ENCODE data around the gene SHOC1. TPM values are rescaled to one million over a fixed set of nuclear protein-coding genes. Genes with fewer than 3 reads are reported as not detected.
"Not testable (repeated sequence)": the region's sequence is repeated elsewhere in the genome, so short reads cannot be mapped to it uniquely, and the experiment has no call there.

The SHOC1 gene
- total RNA-seq, 2 donors from 2014 or later = not detected

DNA sequence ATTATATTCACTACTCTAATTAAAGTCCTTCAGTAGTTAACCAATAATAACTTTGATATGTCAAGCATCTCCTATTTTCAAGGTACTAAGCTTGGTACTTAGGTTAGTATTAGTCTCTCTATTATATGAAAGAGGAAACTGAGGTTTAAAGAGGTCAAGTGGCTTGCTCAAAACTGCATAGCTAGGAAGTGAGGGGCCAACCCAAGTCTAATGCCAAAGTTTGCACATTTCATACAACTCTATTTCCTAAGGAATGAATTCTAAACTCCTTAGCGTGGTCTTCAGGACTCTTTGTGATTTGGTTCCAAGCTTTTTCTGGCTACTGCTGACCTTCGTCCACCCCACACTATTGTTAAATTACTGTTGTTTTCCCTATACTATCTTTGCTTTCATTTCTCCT lies 9.9 kb upstream of the SHOC1 start:
- TF ChIP-seq, protein P1, sequence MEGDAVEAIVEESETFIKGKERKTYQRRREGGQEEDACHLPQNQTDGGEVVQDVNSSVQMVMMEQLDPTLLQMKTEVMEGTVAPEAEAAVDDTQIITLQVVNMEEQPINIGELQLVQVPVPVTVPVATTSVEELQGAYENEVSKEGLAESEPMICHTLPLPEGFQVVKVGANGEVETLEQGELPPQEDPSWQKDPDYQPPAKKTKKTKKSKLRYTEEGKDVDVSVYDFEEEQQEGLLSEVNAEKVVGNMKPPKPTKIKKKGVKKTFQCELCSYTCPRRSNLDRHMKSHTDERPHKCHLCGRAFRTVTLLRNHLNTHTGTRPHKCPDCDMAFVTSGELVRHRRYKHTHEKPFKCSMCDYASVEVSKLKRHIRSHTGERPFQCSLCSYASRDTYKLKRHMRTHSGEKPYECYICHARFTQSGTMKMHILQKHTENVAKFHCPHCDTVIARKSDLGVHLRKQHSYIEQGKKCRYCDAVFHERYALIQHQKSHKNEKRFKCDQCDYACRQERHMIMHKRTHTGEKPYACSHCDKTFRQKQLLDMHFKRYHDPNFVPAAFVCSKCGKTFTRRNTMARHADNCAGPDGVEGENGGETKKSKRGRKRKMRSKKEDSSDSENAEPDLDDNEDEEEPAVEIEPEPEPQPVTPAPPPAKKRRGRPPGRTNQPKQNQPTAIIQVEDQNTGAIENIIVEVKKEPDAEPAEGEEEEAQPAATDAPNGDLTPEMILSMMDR (IDR thresholded peaks at IDR 0.05) = no peak
- H3K9me3 ChIP-seq = no peaks in the 10 kb centered on the region
- no peaks in the 10 kb centered on the region for H3K36me3 ChIP-seq
- no peak overlapping the region for H3K4me3 ChIP-seq
- no peak overlapping the region for H3K27ac ChIP-seq
- no peak for DNase-seq (ENCODE audit: low spot score)
- no peaks in the 10 kb centered on the region for H3K4me1 ChIP-seq
- no peaks in the 10 kb centered on the region for H3K27me3 ChIP-seq

DNA sequence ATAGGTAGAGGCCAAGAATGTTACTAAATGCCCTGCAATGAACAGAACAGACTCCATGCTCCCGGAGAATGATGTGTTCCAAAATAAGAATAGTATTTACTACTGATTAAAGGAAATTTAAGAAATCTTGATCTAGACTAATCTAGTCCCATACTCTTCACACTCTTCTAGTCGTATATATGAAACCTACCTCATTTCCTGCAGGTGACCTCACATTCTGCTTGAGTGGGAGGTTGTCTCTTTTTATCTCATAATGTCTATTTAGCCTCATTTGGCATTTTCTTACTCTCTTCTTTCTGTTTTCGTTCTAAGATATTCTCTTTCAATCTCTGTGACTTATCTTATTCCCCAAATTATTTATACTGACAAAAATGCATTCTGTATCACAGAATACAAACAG lies 9.2 kb upstream of the SHOC1 start:
- Histone ChIP-seq H3K4me3 (no peak overlapping the region), H3K27me3 (no peaks in the 10 kb centered on the region), H3K4me1 (no peaks in the 10 kb centered on the region), H3K9me3 (no peaks in the 10 kb centered on the region), H3K27ac (no peak overlapping the region), H3K36me3 (no peaks in the 10 kb centered on the region)
- TF ChIP-seq, protein P1 (IDR thresholded peaks at IDR 0.05) = no peak
- no peak for DNase-seq (ENCODE audit: low spot score)

DNA sequence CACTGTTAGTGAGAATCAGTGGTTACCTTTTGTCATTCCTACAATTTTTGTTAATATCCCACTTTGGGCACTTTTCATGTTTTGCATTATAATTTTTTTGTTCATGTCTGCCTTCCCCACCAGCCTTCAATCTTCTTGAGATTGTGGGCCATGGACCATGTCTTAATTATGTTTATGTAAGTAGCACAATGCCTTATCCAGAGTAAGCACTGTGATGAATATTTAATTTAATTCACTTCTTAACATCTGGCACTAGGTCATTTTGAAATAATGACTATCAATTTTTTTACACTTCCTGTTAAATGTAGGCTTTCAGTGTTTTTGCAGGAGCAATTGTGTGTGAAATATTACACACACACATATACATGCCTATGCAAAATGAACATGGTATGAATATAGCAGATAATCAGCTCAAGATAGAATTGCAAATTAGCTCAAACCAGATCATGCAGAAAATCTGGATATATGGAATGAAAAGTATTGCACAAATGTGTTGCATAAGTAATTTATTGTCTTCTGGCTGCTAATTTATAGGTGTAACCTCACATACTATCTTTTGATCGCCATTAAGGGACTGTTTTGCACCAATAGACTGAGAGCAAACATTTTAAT lies 5.3 kb upstream of the SHOC1 start:
- H3K9me3 ChIP-seq = no peaks in the 10 kb centered on the region
- TF ChIP-seq, protein P1 (IDR thresholded peaks at IDR 0.05) = no peak
- H3K4me3 ChIP-seq = no peak overlapping the region
- no peaks in the 10 kb centered on the region for H3K27me3 ChIP-seq
- H3K36me3 ChIP-seq = no peaks in the 10 kb centered on the region
- H3K27ac ChIP-seq = no peak overlapping the region
- no peaks in the 10 kb centered on the region for H3K4me1 ChIP-seq
- DNase-seq (ENCODE audit: low spot score) = no peak

DNA sequence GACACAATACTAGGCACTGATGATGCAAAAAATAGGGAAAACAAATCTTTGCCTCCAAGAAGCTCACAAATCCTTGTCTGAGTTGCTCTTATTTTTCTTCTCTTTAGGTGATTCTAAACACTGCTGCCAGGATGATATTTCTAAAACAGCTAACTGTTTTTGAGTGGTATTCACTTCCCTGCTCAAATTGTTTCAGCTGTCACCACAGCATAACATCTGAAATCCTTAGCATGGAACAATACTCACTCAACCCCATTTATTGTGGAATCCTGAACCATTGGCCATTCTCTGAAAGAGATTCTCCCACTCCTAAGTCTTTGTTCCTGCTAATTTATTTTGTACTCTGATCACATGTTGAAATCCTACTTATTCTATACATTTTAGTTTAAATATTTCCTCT lies 4.8 kb upstream of the SHOC1 start:
- TF ChIP-seq, protein P1 (IDR thresholded peaks at IDR 0.05) = no peak
- no peaks in the 10 kb centered on the region for H3K36me3 ChIP-seq
- no peaks in the 10 kb centered on the region for H3K27me3 ChIP-seq
- no peaks in the 10 kb centered on the region for H3K4me1 ChIP-seq
- H3K27ac ChIP-seq = no peak overlapping the region
- no peak overlapping the region for H3K4me3 ChIP-seq
- no peaks in the 10 kb centered on the region for H3K9me3 ChIP-seq
- no peak for DNase-seq (ENCODE audit: low spot score)

DNA sequence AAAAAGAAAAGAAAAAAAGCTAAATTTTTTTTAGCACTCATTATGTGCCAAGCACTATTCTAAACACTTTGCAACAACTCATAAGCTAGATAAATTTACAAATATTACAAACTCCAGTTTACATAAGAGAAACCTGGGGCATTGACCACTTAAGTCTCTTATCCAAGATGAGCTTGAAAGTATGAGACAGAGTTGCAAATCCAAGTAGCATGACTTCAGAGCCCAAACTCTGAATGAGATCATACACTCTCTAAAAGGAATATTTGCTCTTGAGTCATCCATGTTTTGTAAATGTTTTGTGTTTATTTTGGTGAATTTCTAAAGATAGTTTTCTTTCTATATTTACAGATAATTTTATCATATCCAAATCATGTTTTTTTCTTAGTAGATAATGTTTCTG lies 4.0 kb upstream of the SHOC1 start:
- Histone ChIP-seq H3K27ac (no peak overlapping the region), H3K36me3 (no peaks in the 10 kb centered on the region), H3K4me3 (no peak overlapping the region), H3K9me3 (no peaks in the 10 kb centered on the region), H3K27me3 (no peaks in the 10 kb centered on the region), H3K4me1 (no peaks in the 10 kb centered on the region)
- DNase-seq (ENCODE audit: low spot score) = no peak
- TF ChIP-seq, protein P1 (IDR thresholded peaks at IDR 0.05) = no peak

DNA sequence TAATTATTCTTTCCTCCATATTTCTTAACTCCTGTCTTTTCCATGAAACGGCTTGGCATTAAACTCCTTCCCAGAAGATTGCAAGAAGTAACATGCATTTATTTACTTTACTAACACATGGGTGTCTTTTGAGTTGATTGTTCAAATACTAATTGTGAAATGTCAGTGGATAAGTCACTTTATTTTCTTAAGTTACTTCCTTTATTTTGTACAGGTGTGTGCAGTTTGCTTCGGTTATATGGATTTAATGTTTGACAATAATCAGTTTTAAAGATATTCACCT lies 761 bp upstream of the SHOC1 start:
- no peaks in the 10 kb centered on the region for H3K4me1 ChIP-seq
- H3K27me3 ChIP-seq = no peaks in the 10 kb centered on the region
- no peak overlapping the region for H3K27ac ChIP-seq
- TF ChIP-seq, protein P1 (IDR thresholded peaks at IDR 0.05) = no peak
- no peaks in the 10 kb centered on the region for H3K36me3 ChIP-seq
- H3K4me3 ChIP-seq = no peak overlapping the region
- H3K9me3 ChIP-seq = no peaks in the 10 kb centered on the region
- no peak for DNase-seq (ENCODE audit: low spot score)

DNA sequence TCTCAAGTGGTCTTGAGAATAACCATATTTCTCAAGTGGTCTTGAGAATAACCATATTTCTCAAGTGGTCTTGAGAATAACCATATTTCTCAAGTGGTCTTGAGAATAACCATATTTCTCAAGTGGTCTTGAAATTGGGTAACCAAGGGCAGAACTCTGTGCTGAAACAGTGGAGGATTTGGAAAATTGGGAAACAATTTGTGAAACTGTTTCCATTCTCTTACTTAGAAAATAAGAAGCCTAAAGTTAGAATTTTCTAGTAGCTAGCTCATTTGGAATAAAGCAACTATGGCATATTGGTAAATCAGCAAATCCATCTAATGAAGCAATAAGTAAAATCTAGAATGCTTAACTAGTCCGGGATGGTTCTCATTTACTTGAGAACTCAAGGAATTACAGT lies 2.9 kb downstream of the SHOC1 start:
- not testable (repeated sequence) for DNase-seq (ENCODE audit: low spot score); H3K36me3 ChIP-seq; H3K27ac ChIP-seq; H3K4me1 ChIP-seq; H3K9me3 ChIP-seq; H3K27me3 ChIP-seq; H3K4me3 ChIP-seq

All from right atrium auricular region (tissue), 2 donors.